ENCODE measurements around the gene AFP. TPM values are rescaled to one million over a fixed set of nuclear protein-coding genes. Genes with fewer than 3 reads are reported as not detected.

Gene AFP
- polyA plus RNA-seq, 3 donors: not detected

DNA sequence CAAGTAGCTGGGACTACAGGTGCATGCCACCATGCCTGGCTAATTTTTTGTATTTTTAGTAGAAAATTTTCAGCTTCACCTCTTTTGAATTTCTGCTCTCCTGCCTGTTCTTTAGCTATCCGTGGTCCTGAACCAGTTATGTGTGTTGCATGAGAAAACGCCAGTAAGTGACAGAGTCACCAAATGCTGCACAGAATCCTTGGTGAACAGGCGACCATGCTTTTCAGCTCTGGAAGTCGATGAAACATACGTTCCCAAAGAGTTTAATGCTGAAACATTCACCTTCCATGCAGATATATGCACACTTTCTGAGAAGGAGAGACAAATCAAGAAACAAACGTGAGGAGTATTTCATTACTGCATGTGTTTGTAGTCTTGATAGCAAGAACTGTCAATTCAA lies 18.0 kb upstream of the AFP start:
- Mint-ChIP-seq H3K4me3 (no peak overlapping the region), H3K36me3 (no peaks in the 10 kb centered on the region), H3K27ac (no peak overlapping the region), H3K9me3 (peaks cover 0 to 3% (median 0%) of the 10 kb centered on the region in 7 donors), H3K4me1 (no peaks in the 10 kb centered on the region), H3K27me3 (ENCODE audit: low read depth in 3 of 3) (no peaks in the 10 kb centered on the region)
- DNase-seq: no peak
- Histone ChIP-seq H3K36me3 (replicated peaks in 1 of 2; ENCODE audit: control insufficient read depth in 1 of 2, insufficient read depth in 2 of 2, low read length in 2 of 2) (no peaks in the 10 kb centered on the region), H3K4me3 (replicated peaks in 1 of 3; ENCODE audit: low read depth in 2 of 3, low read length in 3 of 3) (no peak overlapping the region), H3K4me1 (ENCODE audit: control insufficient read depth in 1 of 2, insufficient read depth in 2 of 2, low read length in 2 of 2) (no peaks in the 10 kb centered on the region), H3K9me3 (replicated peaks in 1 of 2; ENCODE audit: control insufficient read depth in 1 of 2, insufficient read depth in 1 of 2, low read length in 2 of 2) (no peaks in the 10 kb centered on the region), H3K79me2 (ENCODE audit: insufficient read depth, low read length) (no peaks in the 10 kb centered on the region), H3K27ac (ENCODE audit: low read depth in 1 of 2, low read length in 2 of 2) (no peak overlapping the region), H3K4me2 (replicated peaks; ENCODE audit: extremely low read depth, low read length, poor library complexity, severe bottlenecking) (no peak overlapping the region), H4K20me1 (ENCODE audit: insufficient read depth, low read length) (no peaks in the 10 kb centered on the region), H3K27me3 (ENCODE audit: control insufficient read depth in 2 of 2, insufficient read depth in 2 of 2, low read length in 2 of 2) (no peaks in the 10 kb centered on the region), H2AFZ (ENCODE audit: insufficient read depth, low read depth, low read length, poor library complexity, severe bottlenecking) (no peak overlapping the region), H3K9ac (ENCODE audit: insufficient read depth, low read length, poor library complexity, severe bottlenecking) (no peak overlapping the region)
- TF ChIP-seq, protein P1, sequence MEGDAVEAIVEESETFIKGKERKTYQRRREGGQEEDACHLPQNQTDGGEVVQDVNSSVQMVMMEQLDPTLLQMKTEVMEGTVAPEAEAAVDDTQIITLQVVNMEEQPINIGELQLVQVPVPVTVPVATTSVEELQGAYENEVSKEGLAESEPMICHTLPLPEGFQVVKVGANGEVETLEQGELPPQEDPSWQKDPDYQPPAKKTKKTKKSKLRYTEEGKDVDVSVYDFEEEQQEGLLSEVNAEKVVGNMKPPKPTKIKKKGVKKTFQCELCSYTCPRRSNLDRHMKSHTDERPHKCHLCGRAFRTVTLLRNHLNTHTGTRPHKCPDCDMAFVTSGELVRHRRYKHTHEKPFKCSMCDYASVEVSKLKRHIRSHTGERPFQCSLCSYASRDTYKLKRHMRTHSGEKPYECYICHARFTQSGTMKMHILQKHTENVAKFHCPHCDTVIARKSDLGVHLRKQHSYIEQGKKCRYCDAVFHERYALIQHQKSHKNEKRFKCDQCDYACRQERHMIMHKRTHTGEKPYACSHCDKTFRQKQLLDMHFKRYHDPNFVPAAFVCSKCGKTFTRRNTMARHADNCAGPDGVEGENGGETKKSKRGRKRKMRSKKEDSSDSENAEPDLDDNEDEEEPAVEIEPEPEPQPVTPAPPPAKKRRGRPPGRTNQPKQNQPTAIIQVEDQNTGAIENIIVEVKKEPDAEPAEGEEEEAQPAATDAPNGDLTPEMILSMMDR (IDR thresholded peaks at IDR 0.05): no peak
- WGBS (ENCODE audit: insufficient coverage): 96% methylated on average over 3 of the region's 6 CpGs
- intact Hi-C loops (cut with micrococcal nuclease): no loop called here

DNA sequence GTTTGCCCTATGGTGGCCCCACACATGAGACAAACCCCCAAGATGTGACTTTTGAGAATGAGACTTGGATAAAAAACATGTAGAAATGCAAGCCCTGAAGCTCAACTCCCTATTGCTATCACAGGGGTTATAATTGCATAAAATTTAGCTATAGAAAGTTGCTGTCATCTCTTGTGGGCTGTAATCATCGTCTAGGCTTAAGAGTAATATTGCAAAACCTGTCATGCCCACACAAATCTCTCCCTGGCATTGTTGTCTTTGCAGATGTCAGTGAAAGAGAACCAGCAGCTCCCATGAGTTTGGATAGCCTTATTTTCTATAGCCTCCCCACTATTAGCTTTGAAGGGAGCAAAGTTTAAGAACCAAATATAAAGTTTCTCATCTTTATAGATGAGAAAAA lies 17.3 kb upstream of the AFP start:
- TF ChIP-seq, protein P1 (IDR thresholded peaks at IDR 0.05): no peak
- no peak overlapping the region for H3K9ac ChIP-seq (ENCODE audit: insufficient read depth, low read length, poor library complexity, severe bottlenecking)
- H4K20me1 ChIP-seq (ENCODE audit: insufficient read depth, low read length): no peaks in the 10 kb centered on the region
- H3K4me2 ChIP-seq (replicated peaks; ENCODE audit: extremely low read depth, low read length, poor library complexity, severe bottlenecking): no peak overlapping the region
- H3K4me3 ChIP-seq (replicated peaks in 1 of 3; ENCODE audit: low read depth in 2 of 3, low read length in 3 of 3): no peak overlapping the region
- no peak for DNase-seq
- Mint-ChIP-seq H3K27ac (no peak overlapping the region), H3K36me3 (no peaks in the 10 kb centered on the region), H3K4me3 (no peak overlapping the region), H3K4me1 (no peaks in the 10 kb centered on the region), H3K27me3 (ENCODE audit: low read depth in 3 of 3) (no peaks in the 10 kb centered on the region), H3K9me3 (peaks cover 0 to 3% (median 0%) of the 10 kb centered on the region in 7 donors)
- no peaks in the 10 kb centered on the region for H3K9me3 ChIP-seq (replicated peaks in 1 of 2; ENCODE audit: control insufficient read depth in 1 of 2, insufficient read depth in 1 of 2, low read length in 2 of 2)
- H3K27ac ChIP-seq (ENCODE audit: low read depth in 1 of 2, low read length in 2 of 2): no peak overlapping the region
- intact Hi-C loops (cut with micrococcal nuclease): no loop called here
- H3K4me1 ChIP-seq (ENCODE audit: control insufficient read depth in 1 of 2, insufficient read depth in 2 of 2, low read length in 2 of 2): no peaks in the 10 kb centered on the region
- H3K27me3 ChIP-seq (ENCODE audit: control insufficient read depth in 2 of 2, insufficient read depth in 2 of 2, low read length in 2 of 2): no peaks in the 10 kb centered on the region
- H3K79me2 ChIP-seq (ENCODE audit: insufficient read depth, low read length): no peaks in the 10 kb centered on the region
- H3K36me3 ChIP-seq (replicated peaks in 1 of 2; ENCODE audit: control insufficient read depth in 1 of 2, insufficient read depth in 2 of 2, low read length in 2 of 2): no peaks in the 10 kb centered on the region
- no CpG with 5 or more reads among the region's 1 CpG for WGBS (ENCODE audit: insufficient coverage)
- no peak overlapping the region for H2AFZ ChIP-seq (ENCODE audit: insufficient read depth, low read depth, low read length, poor library complexity, severe bottlenecking)

All from CD14-positive monocyte (primary cell).